Neural cell (in vitro differentiated cells): Measurements from ENCODE around the gene PTPRN2.

Experiments used
- EP300 ChIP-seq: fragments of 450-650 bp; conservative IDR thresholded peaks from 2 replicates; pipeline ENCODE4 v1.6.1; 2014; ENCODE audit warnings: antibody characterized with exemption, mild to moderate bottlenecking, moderate library complexity; ENCODE audit not compliant: poor library complexity, severe bottlenecking
- EZH2 ChIP-seq: fragments of 200-600, 300-800 bp; shearing (Covaris generic), sonication (generic); IDR thresholded peaks from 2 replicates; pipeline ENCODE4 v1.6.1; 2014; ENCODE audit warnings: antibody characterized with exemption, low read length, borderline replicate concordance, mild to moderate bottlenecking; ENCODE audit not compliant: insufficient read depth, poor library complexity, severe bottlenecking
- MXI1 ChIP-seq: fragments of 450-650 bp; conservative IDR thresholded peaks from 2 replicates; pipeline ENCODE4 v1.6.1; 2014; ENCODE audit warnings: antibody characterized with exemption, mild to moderate bottlenecking; ENCODE audit not compliant: poor library complexity, severe bottlenecking
- POLR2AphosphoS5 ChIP-seq: IDR thresholded peaks from 2 replicates; pipeline ENCODE4 v1.6.1; 2012
- RAD21 ChIP-seq: fragments of 450-650 bp; conservative IDR thresholded peaks from 2 replicates; pipeline ENCODE4 v1.6.1; 2014; ENCODE audit warnings: antibody characterized with exemption, mild to moderate bottlenecking, moderate library complexity
- REST ChIP-seq: IDR thresholded peaks from 2 replicates; pipeline ENCODE4 v1.6.1; 2012; ENCODE audit warnings: borderline replicate concordance
- SMC3 ChIP-seq: fragments of 450-650 bp; conservative IDR thresholded peaks from 2 replicates; pipeline ENCODE4 v1.6.1; 2014; ENCODE audit warnings: antibody characterized with exemption, mild to moderate bottlenecking, moderate library complexity; ENCODE audit not compliant: poor library complexity
- TAF1 ChIP-seq: IDR thresholded peaks from 2 replicates; pipeline ENCODE4 v1.6.1; 2012; ENCODE audit warnings: low read depth
- TF ChIP-seq, protein P1 (sequence below): fragments of 450-650 bp; IDR thresholded peaks from 2 replicates; pipeline ENCODE4 v1.5.1; 2014; ENCODE audit warnings: antibody characterized with exemption, mild to moderate bottlenecking, moderate library complexity; ENCODE audit not compliant: poor library complexity, severe bottlenecking

DNA sequence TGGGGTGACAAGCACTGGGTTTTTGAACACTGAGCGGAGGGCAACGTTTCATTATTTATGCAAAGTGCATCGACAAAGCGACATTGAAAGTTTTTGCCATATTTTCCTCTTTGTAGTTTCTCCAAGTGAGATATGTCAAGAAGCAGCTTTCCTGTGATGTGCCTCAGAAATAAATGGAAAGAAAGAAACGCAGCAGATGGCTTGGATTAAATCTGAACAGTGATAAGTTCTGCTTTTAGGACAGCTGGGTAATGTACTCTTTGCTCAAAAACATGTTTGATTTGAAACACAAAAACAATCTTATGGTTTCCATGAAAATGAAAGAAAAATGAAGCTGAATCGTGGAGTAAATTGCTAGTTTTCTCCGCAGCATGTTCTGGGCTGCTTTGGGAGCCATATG, 166.3 kb downstream of the PTPRN2 start:
- no peak for TF ChIP-seq MXI1
- no peak for TF ChIP-seq POLR2AphosphoS5
- TF ChIP-seq, protein P1, sequence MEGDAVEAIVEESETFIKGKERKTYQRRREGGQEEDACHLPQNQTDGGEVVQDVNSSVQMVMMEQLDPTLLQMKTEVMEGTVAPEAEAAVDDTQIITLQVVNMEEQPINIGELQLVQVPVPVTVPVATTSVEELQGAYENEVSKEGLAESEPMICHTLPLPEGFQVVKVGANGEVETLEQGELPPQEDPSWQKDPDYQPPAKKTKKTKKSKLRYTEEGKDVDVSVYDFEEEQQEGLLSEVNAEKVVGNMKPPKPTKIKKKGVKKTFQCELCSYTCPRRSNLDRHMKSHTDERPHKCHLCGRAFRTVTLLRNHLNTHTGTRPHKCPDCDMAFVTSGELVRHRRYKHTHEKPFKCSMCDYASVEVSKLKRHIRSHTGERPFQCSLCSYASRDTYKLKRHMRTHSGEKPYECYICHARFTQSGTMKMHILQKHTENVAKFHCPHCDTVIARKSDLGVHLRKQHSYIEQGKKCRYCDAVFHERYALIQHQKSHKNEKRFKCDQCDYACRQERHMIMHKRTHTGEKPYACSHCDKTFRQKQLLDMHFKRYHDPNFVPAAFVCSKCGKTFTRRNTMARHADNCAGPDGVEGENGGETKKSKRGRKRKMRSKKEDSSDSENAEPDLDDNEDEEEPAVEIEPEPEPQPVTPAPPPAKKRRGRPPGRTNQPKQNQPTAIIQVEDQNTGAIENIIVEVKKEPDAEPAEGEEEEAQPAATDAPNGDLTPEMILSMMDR = no peak
- TF ChIP-seq REST = no peak
- no peak for TF ChIP-seq RAD21
- no peak for TF ChIP-seq SMC3
- TF ChIP-seq TAF1 = no peak
- no peak for TF ChIP-seq EZH2
- TF ChIP-seq EP300 = no peak
